ENCODE measurements around the gene PIGQ.
A peak's percentile ranks its signal among the peaks of the same experiment; 100 is the strongest.

The PIGQ gene

GRCh38 chr16:578232-578869, 8.6 kb downstream of the PIGQ start:
- no peak for DNase-seq
- Mint-ChIP-seq H3K4me3 (no peak overlapping the region), H3K4me1 (peaks cover 5 to 8% of the 10 kb centered on the region in 2 donors), H3K9me3 (no peaks in the 10 kb centered on the region), H3K36me3 (peaks cover 7 to 10% of the 10 kb centered on the region in 2 donors), H3K27me3 (no peaks in the 10 kb centered on the region), H3K27ac (no peak overlapping the region)
- no peak for ATAC-seq (replicated peaks)

- peak; percentile 96 for ATAC-seq (replicated peaks)
- peaks cover 7 to 10% of the 10 kb centered on the region in 2 donors for H3K36me3 Mint-ChIP-seq
- peak overlapping the region; percentile 41 to 65 for H3K4me3 Mint-ChIP-seq
- H3K9me3 Mint-ChIP-seq = no peaks in the 10 kb centered on the region
- no peak overlapping the region for H3K27ac Mint-ChIP-seq
- no peaks in the 10 kb centered on the region for H3K27me3 Mint-ChIP-seq
- peaks cover 5 to 8% of the 10 kb centered on the region in 2 donors for H3K4me1 Mint-ChIP-seq
- DNase-seq = peak; percentile 63
Measured at GRCh38 chr16:578870-579405, 9.2 kb downstream of the PIGQ start.

- Mint-ChIP-seq H3K36me3 (peaks cover 7 to 10% of the 10 kb centered on the region in 2 donors), H3K27me3 (peaks cover 0 to 1% of the 10 kb centered on the region in 2 donors), H3K4me3 (no peak overlapping the region), H3K27ac (no peak overlapping the region), H3K4me1 (peaks cover 7 to 10% of the 10 kb centered on the region in 2 donors), H3K9me3 (no peaks in the 10 kb centered on the region)
- no peak for ATAC-seq (replicated peaks)
- no peak for DNase-seq
Measured at GRCh38 chr16:580141-580945, 10.6 kb downstream of the PIGQ start.

GRCh38 chr16:580946-581498, 11.3 kb downstream of the PIGQ start:
- no peak overlapping the region for H3K4me3 Mint-ChIP-seq
- H3K27me3 Mint-ChIP-seq = peaks cover 4 to 7% of the 10 kb centered on the region in 2 donors
- peaks cover 11 to 17% of the 10 kb centered on the region in 2 donors for H3K4me1 Mint-ChIP-seq
- DNase-seq (no peak), ATAC-seq (replicated peaks) (no peak)
- H3K36me3 Mint-ChIP-seq = peaks cover 7 to 10% of the 10 kb centered on the region in 2 donors
- H3K27ac Mint-ChIP-seq = no peak overlapping the region
- no peaks in the 10 kb centered on the region for H3K9me3 Mint-ChIP-seq

- H3K36me3 Mint-ChIP-seq = peaks cover 3 to 4% of the 10 kb centered on the region in 2 donors
- peaks cover 9 to 11% of the 10 kb centered on the region in 2 donors for H3K4me1 Mint-ChIP-seq
- no peak for ATAC-seq (replicated peaks)
- H3K27ac Mint-ChIP-seq = no peak overlapping the region
- H3K4me3 Mint-ChIP-seq = no peak overlapping the region
- H3K27me3 Mint-ChIP-seq = peaks cover 4 to 7% of the 10 kb centered on the region in 2 donors
- DNase-seq = no peak
- H3K9me3 Mint-ChIP-seq = no peaks in the 10 kb centered on the region
Measured at GRCh38 chr16:582218-582613, 12.4 kb downstream of the PIGQ start.

GRCh38 chr16:582614-583331, 13.0 kb downstream of the PIGQ start:
- no peak for ATAC-seq (replicated peaks)
- Mint-ChIP-seq H3K9me3 (no peaks in the 10 kb centered on the region), H3K27ac (no peak overlapping the region), H3K36me3 (peaks cover 3 to 4% of the 10 kb centered on the region in 2 donors), H3K4me1 (peaks cover 12 to 16% of the 10 kb centered on the region in 2 donors), H3K4me3 (no peak overlapping the region), H3K27me3 (peaks cover 4 to 7% of the 10 kb centered on the region in 2 donors)
- no peak for DNase-seq

- H3K4me3 Mint-ChIP-seq = no peak overlapping the region
- H3K36me3 Mint-ChIP-seq = peaks cover 4 to 9% of the 10 kb centered on the region in 2 donors
- no peaks in the 10 kb centered on the region for H3K9me3 Mint-ChIP-seq
- ATAC-seq (replicated peaks) = no peak
- H3K4me1 Mint-ChIP-seq = peaks cover 12 to 23% of the 10 kb centered on the region in 2 donors
- no peak for DNase-seq
- H3K27me3 Mint-ChIP-seq = peaks cover 4 to 7% of the 10 kb centered on the region in 2 donors
- no peak overlapping the region for H3K27ac Mint-ChIP-seq
Measured at GRCh38 chr16:583470-583814, 13.7 kb downstream of the PIGQ start.

- peaks cover 6 to 11% of the 10 kb centered on the region in 2 donors for H3K36me3 Mint-ChIP-seq
- DNase-seq (no peak), ATAC-seq (replicated peaks) (no peak)
Measured at GRCh38 chr16:583815-584591, 14.2 kb downstream of the PIGQ start.

GRCh38 chr16:585351-585750, 15.6 kb downstream of the PIGQ start:
- H3K27me3 Mint-ChIP-seq = peaks cover 4 to 7% of the 10 kb centered on the region in 2 donors
- H3K4me3 Mint-ChIP-seq = peak overlapping the region in 1 of 2 donors; percentile 19
- peaks cover 6 to 11% of the 10 kb centered on the region in 2 donors for H3K36me3 Mint-ChIP-seq
- ATAC-seq (replicated peaks) (no peak), DNase-seq (no peak)
- H3K4me1 Mint-ChIP-seq = peaks cover 9 to 26% of the 10 kb centered on the region in 2 donors
- no peaks in the 10 kb centered on the region for H3K9me3 Mint-ChIP-seq
- H3K27ac Mint-ChIP-seq = peak overlapping the region; percentile 69

More at GRCh38 chr16:583815-584591, 14.2 kb downstream of the PIGQ start:
- Mint-ChIP-seq H3K9me3 (no peaks in the 10 kb centered on the region), H3K4me1 (peaks cover 11 to 26% of the 10 kb centered on the region in 2 donors), H3K27ac (no peak overlapping the region), H3K27me3 (peaks cover 4 to 7% of the 10 kb centered on the region in 2 donors), H3K4me3 (no peak overlapping the region)

GRCh38 chr16:586047-586644, 16.4 kb downstream of the PIGQ start:
- Mint-ChIP-seq H3K9me3 (no peaks in the 10 kb centered on the region), H3K4me3 (peak overlapping the region in 1 of 2 donors; percentile 39), H3K27ac (no peak overlapping the region), H3K27me3 (peaks cover 4 to 7% of the 10 kb centered on the region in 2 donors), H3K36me3 (peaks cover 6 to 11% of the 10 kb centered on the region in 2 donors), H3K4me1 (peaks cover 16 to 34% of the 10 kb centered on the region in 2 donors)
- ATAC-seq (replicated peaks) = no peak
- DNase-seq = no peak

- Mint-ChIP-seq H3K27me3 (peaks cover 4 to 7% of the 10 kb centered on the region in 2 donors), H3K4me3 (peak overlapping the region; percentile 81 to 97), H3K9me3 (no peaks in the 10 kb centered on the region), H3K4me1 (peaks cover 20 to 42% of the 10 kb centered on the region in 2 donors), H3K36me3 (peaks cover 6 to 11% of the 10 kb centered on the region in 2 donors), H3K27ac (peak overlapping the region; percentile 91)
- no peak for ATAC-seq (replicated peaks)
- DNase-seq = no peak
Measured at GRCh38 chr16:586645-587590, 17.1 kb downstream of the PIGQ start.

GRCh38 chr16:588639-588888, 18.8 kb downstream of the PIGQ start:
- Mint-ChIP-seq H3K27ac (peak overlapping the region; percentile 98), H3K36me3 (peaks cover 4 to 9% of the 10 kb centered on the region in 2 donors), H3K27me3 (peaks cover 4 to 7% of the 10 kb centered on the region in 2 donors), H3K4me1 (peaks cover 28 to 58% of the 10 kb centered on the region in 2 donors), H3K4me3 (peak overlapping the region; percentile 97), H3K9me3 (no peaks in the 10 kb centered on the region)
- peak; percentile 70 for DNase-seq
- ATAC-seq (replicated peaks) = peak; percentile 40 to 42

Data from stimulated activated naive B cell treated with anti-CD40 and anti-IgM and Interleukin-4, amounts not matched to agents 10 μg/mL and 1 μg/mL and 100 μg/mL, for 72 hours (primary cell).